ENCODE data around the gene GPR42.

Gene GPR42, protein sequence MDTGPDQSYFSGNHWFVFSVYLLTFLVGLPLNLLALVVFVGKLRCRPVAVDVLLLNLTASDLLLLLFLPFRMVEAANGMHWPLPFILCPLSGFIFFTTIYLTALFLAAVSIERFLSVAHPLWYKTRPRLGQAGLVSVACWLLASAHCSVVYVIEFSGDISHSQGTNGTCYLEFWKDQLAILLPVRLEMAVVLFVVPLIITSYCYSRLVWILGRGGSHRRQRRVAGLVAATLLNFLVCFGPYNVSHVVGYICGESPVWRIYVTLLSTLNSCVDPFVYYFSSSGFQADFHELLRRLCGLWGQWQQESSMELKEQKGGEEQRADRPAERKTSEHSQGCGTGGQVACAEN

GRCh38 chr19:35370722-35371121, at the start of gene GPR42:
Gene GPR42 (plus strand): TSS chr19:35371068. CDS start chr19:35371360, 292 bp downstream.
- DNase-seq = no peak

DNA sequence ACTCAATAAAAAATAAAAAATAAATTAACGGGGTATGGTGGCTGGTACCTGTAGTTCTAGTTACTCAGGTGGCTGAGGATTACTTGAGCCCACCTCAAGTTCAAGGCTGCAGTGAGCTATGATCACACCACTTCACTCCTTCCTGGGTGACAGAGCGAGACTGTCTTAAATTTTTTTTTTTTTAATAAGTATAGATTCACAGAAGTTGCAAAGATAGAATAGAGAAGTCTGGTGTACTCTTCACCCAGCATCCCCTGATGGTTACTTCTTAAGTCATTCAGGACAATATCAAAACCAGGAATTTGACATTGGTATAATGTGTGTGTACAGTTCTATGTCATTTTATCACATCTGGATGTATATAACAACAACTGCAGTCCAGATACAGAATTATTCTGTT, 49.6 kb upstream of the GPR42 start:
- DNase-seq = no peak

GRCh38 chr19:35322014-35322413, 48.9 kb upstream of the GPR42 start:
- DNase-seq = no peak

GRCh38 chr19:35327642-35328041, 43.2 kb upstream of the GPR42 start:
- no peak for DNase-seq

GRCh38 chr19:35328851-35329285, 42.0 kb upstream of the GPR42 start, which contains the start of gene CD22:
Gene CD22 (plus strand): TSS chr19:35329187. CDS start chr19:35332041, 2,854 bp downstream.
- peak in 1 of 2 donors; percentile 29 for DNase-seq

DNA sequence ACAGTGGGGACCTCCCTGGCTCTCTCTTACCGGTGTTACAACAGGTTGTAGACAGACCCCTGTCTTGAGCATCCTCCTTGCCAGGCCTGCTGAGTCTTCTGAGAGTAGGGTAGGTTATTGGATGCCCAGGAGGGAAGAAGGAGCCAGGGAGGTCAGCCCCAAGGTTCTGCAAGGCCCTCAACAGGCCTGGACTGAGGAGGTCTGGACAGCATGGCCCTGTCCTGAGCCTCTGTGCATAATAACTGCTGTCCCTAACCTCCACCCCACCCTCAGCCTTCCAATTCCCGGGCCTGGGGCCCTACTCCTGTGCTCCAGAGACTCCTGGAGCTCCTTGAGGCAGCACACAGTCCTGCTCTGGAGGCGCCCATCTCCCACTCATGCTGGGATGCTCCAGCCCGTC, 41.5 kb upstream of the GPR42 start:
- no peak for DNase-seq

GRCh38 chr19:35330475-35330874, 40.4 kb upstream of the GPR42 start:
- no peak for DNase-seq

- DNase-seq = no peak
These were observed 39.2 kb upstream of the GPR42 start for GRCh38 chr19:35331551-35332214.

GRCh38 chr19:35332817-35333216, 38.1 kb upstream of the GPR42 start:
- DNase-seq = no peak

- no peak for DNase-seq
These were observed 36.6 kb upstream of the GPR42 start for GRCh38 chr19:35334144-35334753.

DNA sequence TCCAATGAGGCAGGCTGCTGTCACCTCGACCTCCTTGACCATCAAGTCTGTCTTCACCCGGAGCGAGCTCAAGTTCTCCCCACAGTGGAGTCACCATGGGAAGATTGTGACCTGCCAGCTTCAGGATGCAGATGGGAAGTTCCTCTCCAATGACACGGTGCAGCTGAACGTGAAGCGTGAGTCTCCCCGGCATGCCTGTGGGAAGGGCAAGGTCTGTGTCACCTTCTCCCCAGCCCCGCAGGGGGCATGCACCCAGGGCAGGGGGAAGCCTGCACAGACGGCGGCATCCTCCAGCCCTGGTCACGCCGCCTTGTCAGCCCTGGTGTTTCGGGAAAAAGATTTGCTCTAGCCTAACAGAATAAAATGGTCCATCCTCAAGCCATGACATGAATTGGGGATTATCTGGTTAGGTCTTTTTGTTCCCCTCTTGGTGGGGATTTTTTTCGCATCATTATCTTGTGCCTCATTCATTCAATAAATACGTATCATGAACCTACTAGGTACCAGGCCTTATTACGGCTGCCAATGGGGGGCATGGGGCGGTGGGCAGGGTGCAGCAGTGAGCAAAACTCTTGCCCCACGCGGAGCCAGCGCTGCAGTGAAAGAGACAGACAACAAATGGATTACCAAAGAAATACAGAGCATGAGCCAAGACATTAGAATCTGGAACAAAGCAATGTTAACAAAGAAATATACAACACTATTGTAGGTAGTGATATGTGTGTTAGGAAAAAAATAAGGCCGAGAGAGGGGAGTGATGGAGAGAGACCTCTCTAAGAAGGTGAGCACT, 34.5 kb upstream of the GPR42 start:
- no peak for DNase-seq

- DNase-seq = no peak
These were observed 33.5 kb upstream of the GPR42 start for GRCh38 chr19:35337097-35337983.

- DNase-seq = no peak
These were observed 32.9 kb upstream of the GPR42 start for GRCh38 chr19:35337984-35338296.

GRCh38 chr19:35340431-35340830, 30.4 kb upstream of the GPR42 start:
- DNase-seq = no peak

GRCh38 chr19:35341006-35341405, 29.9 kb upstream of the GPR42 start:
- DNase-seq = no peak

DNA sequence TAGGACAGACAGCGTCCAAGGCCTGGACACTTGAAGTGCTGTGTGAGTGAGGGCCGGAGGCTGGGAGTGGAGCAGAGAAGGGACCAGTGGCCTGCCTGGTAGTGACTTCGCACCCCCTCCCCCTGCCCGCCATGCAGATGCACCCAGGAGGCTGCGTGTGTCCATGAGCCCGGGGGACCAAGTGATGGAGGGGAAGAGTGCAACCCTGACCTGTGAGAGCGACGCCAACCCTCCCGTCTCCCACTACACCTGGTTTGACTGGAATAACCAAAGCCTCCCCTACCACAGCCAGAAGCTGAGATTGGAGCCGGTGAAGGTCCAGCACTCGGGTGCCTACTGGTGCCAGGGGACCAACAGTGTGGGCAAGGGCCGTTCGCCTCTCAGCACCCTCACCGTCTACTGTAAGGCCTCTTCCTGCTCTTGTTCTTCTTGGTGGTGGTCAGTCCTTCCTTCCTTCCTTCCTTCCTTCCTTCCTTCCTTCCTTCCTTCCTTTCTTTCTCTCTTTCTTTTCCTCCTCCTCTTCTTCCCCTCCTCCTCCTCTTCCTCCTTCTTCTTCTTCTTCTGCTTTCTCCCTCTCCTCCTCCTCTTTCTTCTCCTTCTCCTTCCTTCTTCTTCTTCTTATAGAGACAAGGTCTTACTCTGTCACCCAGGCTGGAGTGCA, 29.2 kb upstream of the GPR42 start:
- DNase-seq = no peak

GRCh38 chr19:35342430-35342829, 28.4 kb upstream of the GPR42 start:
- no peak for DNase-seq

DNA sequence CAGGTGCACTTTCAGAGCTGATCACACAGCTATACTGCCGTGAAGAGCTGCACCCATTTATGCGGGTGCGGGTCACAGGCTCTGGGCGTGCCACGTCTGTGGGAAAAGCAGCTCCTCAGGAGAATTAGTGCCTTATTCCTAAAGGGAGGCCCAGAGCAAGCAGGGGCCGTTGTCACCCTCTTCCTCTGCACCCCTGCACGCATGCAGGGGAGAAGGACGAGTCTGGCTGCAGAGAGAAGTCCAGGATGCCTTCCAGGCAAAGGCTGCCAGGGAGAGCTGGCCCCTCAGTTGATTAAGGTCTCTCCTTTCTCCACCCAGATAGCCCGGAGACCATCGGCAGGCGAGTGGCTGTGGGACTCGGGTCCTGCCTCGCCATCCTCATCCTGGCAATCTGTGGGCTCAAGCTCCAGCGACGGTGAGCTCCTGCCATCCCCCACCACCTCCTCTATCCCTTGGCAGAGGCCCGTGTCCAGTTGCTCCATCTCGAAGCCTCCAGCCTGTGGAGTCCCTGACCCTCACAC, 26.3 kb upstream of the GPR42 start:
- no peak for DNase-seq

- DNase-seq = no peak
These were observed 25.2 kb upstream of the GPR42 start for GRCh38 chr19:35345671-35346111.

DNA sequence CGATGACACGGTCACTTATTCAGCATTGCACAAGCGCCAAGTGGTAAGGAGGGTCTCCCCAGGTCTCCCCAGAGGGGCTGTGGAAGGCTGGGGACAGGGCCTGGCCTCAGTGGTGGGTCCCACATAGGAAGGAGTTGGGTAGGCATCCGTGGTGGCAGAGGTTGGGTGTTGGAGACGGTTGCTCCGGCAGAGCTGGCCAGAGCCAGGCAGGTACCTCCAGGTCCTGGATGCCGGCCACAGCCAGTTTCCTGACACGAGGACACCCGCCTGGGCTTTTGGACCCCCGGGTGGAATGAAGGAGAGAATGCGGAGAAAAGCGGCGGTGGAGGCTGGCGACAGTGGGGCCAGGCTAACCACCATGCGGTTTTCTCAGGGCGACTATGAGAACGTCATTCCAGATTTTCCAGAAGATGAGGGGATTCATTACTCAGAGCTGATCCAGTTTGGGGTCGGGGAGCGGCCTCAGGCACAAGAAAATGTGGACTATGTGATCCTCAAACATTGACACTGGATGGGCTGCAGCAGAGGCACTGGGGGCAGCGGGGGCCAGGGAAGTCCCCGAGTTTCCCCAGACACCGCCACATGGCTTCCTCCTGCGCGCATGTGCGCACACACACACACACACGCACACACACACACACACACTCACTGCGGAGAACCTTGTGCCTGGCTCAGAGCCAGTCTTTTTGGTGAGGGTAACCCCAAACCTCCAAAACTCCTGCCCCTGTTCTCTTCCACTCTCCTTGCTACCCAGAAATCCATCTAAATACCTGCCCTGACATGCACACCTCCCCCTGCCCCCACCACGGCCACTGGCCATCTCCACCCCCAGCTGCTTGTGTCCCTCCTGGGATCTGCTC, 24.4 kb upstream of the GPR42 start:
- DNase-seq = peak; percentile 62 to 70
